A673 (cell line): ENCODE data around the gene SLC5A9.

ENCODE experiments used
- EZH2 ChIP-seq: fragments of 200-600 bp; sonication (generic); IDR thresholded peaks from 2 replicates; pipeline ENCODE4 v1.6.1; 2017; ENCODE audit warnings: borderline replicate concordance, low read depth, mild to moderate bottlenecking, mixed read lengths, antibody characterized with exemption, low read length; ENCODE audit not compliant: poor library complexity, severe bottlenecking
- TF ChIP-seq, protein P1 (sequence below): fragments of 300-800, 200-600 bp; sonication (generic); conservative IDR thresholded peaks from 2 replicates; pipeline ENCODE4 v1.5.1; 2017; ENCODE audit warnings: low read depth, mild to moderate bottlenecking, antibody characterized with exemption, low read length, moderate library complexity, mixed read lengths

DNA sequence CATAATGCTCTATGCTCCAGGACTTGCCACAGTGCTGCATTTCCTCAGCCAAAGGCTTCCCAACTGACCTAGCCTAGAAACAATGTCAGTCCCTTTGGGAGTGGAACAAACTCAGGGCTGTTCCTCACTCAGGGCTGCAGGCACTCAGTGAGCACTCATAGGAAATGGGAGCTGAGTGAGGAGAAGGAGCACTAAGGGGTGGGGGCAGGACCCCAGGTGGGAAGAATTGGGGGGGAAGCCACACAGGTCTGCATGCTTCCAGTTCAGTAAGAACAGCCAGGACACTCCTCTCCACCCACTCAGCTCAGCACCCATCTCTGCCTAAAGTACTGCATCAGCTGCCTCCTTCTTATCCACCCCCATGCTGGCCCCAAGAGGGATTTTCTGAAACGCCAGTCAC lies 7.3 kb upstream of the SLC5A9 start:
- TF ChIP-seq, protein P1, sequence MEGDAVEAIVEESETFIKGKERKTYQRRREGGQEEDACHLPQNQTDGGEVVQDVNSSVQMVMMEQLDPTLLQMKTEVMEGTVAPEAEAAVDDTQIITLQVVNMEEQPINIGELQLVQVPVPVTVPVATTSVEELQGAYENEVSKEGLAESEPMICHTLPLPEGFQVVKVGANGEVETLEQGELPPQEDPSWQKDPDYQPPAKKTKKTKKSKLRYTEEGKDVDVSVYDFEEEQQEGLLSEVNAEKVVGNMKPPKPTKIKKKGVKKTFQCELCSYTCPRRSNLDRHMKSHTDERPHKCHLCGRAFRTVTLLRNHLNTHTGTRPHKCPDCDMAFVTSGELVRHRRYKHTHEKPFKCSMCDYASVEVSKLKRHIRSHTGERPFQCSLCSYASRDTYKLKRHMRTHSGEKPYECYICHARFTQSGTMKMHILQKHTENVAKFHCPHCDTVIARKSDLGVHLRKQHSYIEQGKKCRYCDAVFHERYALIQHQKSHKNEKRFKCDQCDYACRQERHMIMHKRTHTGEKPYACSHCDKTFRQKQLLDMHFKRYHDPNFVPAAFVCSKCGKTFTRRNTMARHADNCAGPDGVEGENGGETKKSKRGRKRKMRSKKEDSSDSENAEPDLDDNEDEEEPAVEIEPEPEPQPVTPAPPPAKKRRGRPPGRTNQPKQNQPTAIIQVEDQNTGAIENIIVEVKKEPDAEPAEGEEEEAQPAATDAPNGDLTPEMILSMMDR, result no peak
- no peak for TF ChIP-seq EZH2
